ENCODE results near the gene SORCS1.

SORCS1 gene

GRCh38 chr10:107126512-107127065 lies 37.9 kb downstream of the SORCS1 start:
- TF ChIP-seq CTCF (IDR thresholded peaks at IDR 0.05; ENCODE audit: low read depth, low read length): no peak
- DNase-seq (ENCODE audit: low read depth, low spot score): no peak
- H3K4me3 ChIP-seq (ENCODE audit: low read depth, low read length): no peak overlapping the region
- in situ Hi-C loops (cut with HindIII; ENCODE audit: low sequenced_read_pairs): no loop called here

- no peak overlapping the region for H3K4me3 ChIP-seq (ENCODE audit: low read depth, low read length)
- TF ChIP-seq CTCF (IDR thresholded peaks at IDR 0.05; ENCODE audit: low read depth, low read length): no peak
- in situ Hi-C loops (cut with HindIII; ENCODE audit: low sequenced_read_pairs): no loop called here
- DNase-seq (ENCODE audit: low read depth, low spot score): no peak
Observed at GRCh38 chr10:107122703-107123102, 41.8 kb downstream of the SORCS1 start.

GRCh38 chr10:107118866-107119265 lies 45.6 kb downstream of the SORCS1 start:
- DNase-seq (ENCODE audit: low read depth, low spot score): no peak
- no peak overlapping the region for H3K4me3 ChIP-seq (ENCODE audit: low read depth, low read length)
- no peak for TF ChIP-seq CTCF (IDR thresholded peaks at IDR 0.05; ENCODE audit: low read depth, low read length)
- in situ Hi-C loops (cut with HindIII; ENCODE audit: low sequenced_read_pairs): no loop called here

- no peak for DNase-seq (ENCODE audit: low read depth, low spot score)
- no peak overlapping the region for H3K4me3 ChIP-seq (ENCODE audit: low read depth, low read length)
- TF ChIP-seq CTCF (IDR thresholded peaks at IDR 0.05; ENCODE audit: low read depth, low read length): no peak
- in situ Hi-C loops (cut with HindIII; ENCODE audit: low sequenced_read_pairs): no loop called here
Observed at GRCh38 chr10:107104026-107104652, 60.4 kb downstream of the SORCS1 start.

- in situ Hi-C loops (cut with HindIII; ENCODE audit: low sequenced_read_pairs): no loop called here
- no peak for TF ChIP-seq CTCF (IDR thresholded peaks at IDR 0.05; ENCODE audit: low read depth, low read length)
- H3K4me3 ChIP-seq (ENCODE audit: low read depth, low read length): no peak overlapping the region
- no peak for DNase-seq (ENCODE audit: low read depth, low spot score)
Observed at GRCh38 chr10:107103174-107104025, 61.1 kb downstream of the SORCS1 start.

- H3K4me3 ChIP-seq (ENCODE audit: low read depth, low read length): no peak overlapping the region
- TF ChIP-seq CTCF (IDR thresholded peaks at IDR 0.05; ENCODE audit: low read depth, low read length): no peak
- in situ Hi-C loops (cut with HindIII; ENCODE audit: low sequenced_read_pairs): no loop called here
- DNase-seq (ENCODE audit: low read depth, low spot score): no peak
Observed at GRCh38 chr10:107098326-107098725, 66.2 kb downstream of the SORCS1 start.

Measured in astrocyte of the spinal cord (primary cell).